ENCODE measurements around the gene LGI4.

GRCh38 chr19:35105411-35106290, 29.2 kb downstream of the LGI4 start:
- TF ChIP-seq CTCF (conservative IDR thresholded peaks at IDR 0.05 in 1 of 2, IDR thresholded peaks at IDR 0.05 in 1 of 2; ENCODE audit: low read depth in 1 of 2, low read length in 2 of 2) (no peak), EZH2 (IDR thresholded peaks at IDR 0.05; ENCODE audit: low read length, missing control alignments) (no peak)
